ENCODE results near the gene ENTR1. TPM values are rescaled to one million over a fixed set of nuclear protein-coding genes. Genes with fewer than 3 reads are reported as not detected.

Gene ENTR1
- total RNA-seq, 4 donors from 2014 or later = 29.9 to 193 (median 50.2) TPM

DNA sequence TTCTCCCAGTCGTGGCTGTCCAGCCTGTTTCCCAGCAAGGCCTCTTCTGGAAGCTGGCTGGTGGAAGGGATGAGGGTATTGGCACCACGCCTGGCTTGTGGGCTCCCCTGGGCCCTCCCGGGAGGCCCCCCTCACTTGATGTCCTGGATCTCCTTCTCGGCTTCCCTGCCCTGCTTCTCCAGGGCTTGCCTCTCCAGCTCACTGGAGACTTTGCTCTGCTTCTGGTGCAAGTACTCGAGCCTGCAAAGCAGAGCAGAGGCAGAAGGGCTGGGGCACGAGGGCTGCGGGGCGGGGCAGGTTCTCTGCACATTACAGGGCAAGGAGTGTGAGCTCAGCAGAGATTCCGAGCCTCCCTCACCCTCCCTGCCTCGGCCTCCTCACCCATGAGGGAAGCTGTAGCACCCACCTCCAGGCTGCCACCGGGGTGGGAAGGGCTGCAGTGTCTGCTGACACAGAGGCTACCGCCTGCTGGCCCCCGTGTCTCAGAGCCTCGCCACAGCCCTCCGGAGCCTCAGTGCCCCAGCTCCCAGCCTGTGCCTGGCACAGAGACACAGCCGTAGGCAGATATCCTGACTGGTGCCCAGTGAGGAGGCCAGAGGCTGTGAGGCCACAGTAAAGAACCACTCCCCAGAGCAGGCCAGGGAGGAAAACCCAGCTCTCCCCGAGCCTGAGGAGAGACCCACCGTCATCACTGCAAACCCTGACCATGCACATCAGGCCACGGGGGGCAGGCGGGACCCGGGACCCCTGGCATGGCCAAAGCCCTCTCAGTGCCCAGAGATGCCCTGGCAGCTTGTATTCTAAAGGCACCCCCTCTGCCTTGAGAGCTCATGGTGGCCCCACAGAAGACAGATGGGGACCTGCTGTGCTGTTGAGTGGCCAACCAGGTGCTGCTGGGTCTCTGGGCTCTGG lies 17.6 kb downstream of the ENTR1 start:
- TF ChIP-seq POLR2A (IDR thresholded peaks at IDR 0.05) (no peak), CTCF (IDR thresholded peaks at IDR 0.05) (no peak)
- DNase-seq = no peak
- H3K27ac ChIP-seq = no peak overlapping the region

DNA sequence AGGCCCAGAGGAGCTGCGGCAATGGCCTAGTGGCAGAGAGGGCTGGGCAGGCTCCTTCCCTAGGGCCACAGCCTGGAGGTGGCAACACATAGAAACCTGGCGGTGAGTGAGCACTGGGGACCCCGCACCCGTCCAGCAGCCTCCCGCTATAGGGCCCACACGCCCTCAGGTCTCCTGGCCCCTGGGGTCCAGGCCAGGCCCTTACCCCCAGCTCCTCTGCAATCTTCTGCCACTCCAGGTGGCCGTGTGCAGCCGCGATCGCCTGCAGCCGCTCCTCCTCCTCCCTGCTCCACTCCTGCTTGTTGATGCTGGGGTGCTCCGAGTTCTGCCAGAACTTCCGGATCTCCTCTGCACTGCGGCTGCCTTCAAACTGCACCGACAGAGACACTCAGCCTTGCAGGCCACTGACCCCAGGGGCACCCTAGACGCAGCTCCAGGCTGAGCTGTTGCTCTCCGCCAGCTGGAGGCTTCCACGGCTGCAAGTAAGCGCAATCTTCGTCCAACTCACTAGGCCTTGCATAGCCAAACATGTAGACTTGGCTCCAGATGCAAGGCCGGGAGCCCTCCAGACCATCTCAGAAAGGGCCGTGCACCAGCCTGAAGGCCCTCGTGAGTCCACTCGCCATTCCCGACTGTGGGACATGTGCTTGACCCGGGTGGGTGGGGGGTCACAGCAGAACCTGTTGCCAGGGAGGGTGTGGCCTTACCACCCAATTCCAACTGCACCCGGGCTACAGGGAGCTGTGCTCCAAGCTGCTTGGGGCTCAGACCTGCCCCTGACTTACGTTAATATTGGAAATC lies 18.5 kb downstream of the ENTR1 start:
- TF ChIP-seq CTCF (IDR thresholded peaks at IDR 0.05) = no peak
- TF ChIP-seq POLR2A (IDR thresholded peaks at IDR 0.05) = no peak
- no peak for DNase-seq
- Histone ChIP-seq H3K27ac (no peak overlapping the region), H3K36me3 (peaks cover 0 to 85% (median 0%) of the 10 kb centered on the region in 3 donors), H3K4me1 (peaks cover 0 to 12% (median 0%) of the 10 kb centered on the region in 4 donors), H3K27me3 (no peaks in the 10 kb centered on the region), H3K9me3 (no peaks in the 10 kb centered on the region), H3K4me3 (no peak overlapping the region)

More for the DNA sequence above, 17.6 kb downstream of the ENTR1 start:
- Histone ChIP-seq H3K9me3 (no peaks in the 10 kb centered on the region), H3K36me3 (peaks cover 0 to 83% (median 0%) of the 10 kb centered on the region in 3 donors), H3K4me1 (peaks cover 0 to 12% (median 0%) of the 10 kb centered on the region in 4 donors), H3K27me3 (no peaks in the 10 kb centered on the region), H3K4me3 (no peak overlapping the region)

GRCh38 chr9:136389396-136389795 lies 21.0 kb downstream of the ENTR1 start:
- peaks cover 0 to 79% (median 0%) of the 10 kb centered on the region in 3 donors for H3K36me3 ChIP-seq
- H3K4me1 ChIP-seq = no peaks in the 10 kb centered on the region
- H3K9me3 ChIP-seq = no peaks in the 10 kb centered on the region
- H3K4me3 ChIP-seq = no peak overlapping the region
- no peaks in the 10 kb centered on the region for H3K27me3 ChIP-seq
- TF ChIP-seq POLR2A (IDR thresholded peaks at IDR 0.05) (no peak), CTCF (IDR thresholded peaks at IDR 0.05) (no peak)
- DNase-seq = no peak
- H3K27ac ChIP-seq = no peak overlapping the region

GRCh38 chr9:136387217-136387616 lies 23.2 kb downstream of the ENTR1 start:
- H3K4me1 ChIP-seq = no peaks in the 10 kb centered on the region
- H3K36me3 ChIP-seq = peaks cover 0 to 79% (median 0%) of the 10 kb centered on the region in 3 donors
- H3K27me3 ChIP-seq = no peaks in the 10 kb centered on the region
- TF ChIP-seq POLR2A (IDR thresholded peaks at IDR 0.05) (no peak), CTCF (IDR thresholded peaks at IDR 0.05) (no peak)
- no peak overlapping the region for H3K4me3 ChIP-seq
- no peak for DNase-seq
- H3K27ac ChIP-seq = no peak overlapping the region
- no peaks in the 10 kb centered on the region for H3K9me3 ChIP-seq

DNA sequence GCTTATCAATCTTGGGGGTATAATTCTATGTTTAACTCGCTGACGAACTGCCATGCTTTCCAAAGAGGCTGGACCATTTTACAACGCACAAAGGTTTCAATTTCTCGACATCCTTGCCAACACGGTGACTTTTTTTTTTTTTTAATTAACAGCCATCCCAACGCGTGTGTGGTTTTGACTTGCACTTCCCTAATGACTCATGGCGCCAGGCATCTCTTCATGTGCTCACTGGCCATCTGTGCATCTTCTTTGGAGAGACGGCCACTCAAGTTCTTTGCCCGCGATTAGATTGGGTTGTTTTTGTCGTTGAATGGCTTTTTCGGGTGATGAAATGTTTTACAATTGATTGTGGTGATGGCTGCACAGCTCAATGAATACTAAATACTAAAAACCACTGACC lies 24.4 kb downstream of the ENTR1 start:
- DNase-seq = no peak
- no peak overlapping the region for H3K27ac ChIP-seq
- H3K4me3 ChIP-seq = no peak overlapping the region
- no peaks in the 10 kb centered on the region for H3K4me1 ChIP-seq
- no peaks in the 10 kb centered on the region for H3K9me3 ChIP-seq
- no peak for TF ChIP-seq CTCF (IDR thresholded peaks at IDR 0.05)
- TF ChIP-seq POLR2A (IDR thresholded peaks at IDR 0.05) = no peak
- H3K36me3 ChIP-seq = peaks cover 0 to 80% (median 0%) of the 10 kb centered on the region in 3 donors
- H3K27me3 ChIP-seq = no peaks in the 10 kb centered on the region
